Esophagus mucosa (tissue), 1 donor: Measurements from ENCODE around the gene LRRC3. TPM values are rescaled to one million over a fixed set of nuclear protein-coding genes. Genes with fewer than 3 reads are reported as not detected.
"Not testable (repeated sequence)": the region's sequence is repeated elsewhere in the genome, so short reads cannot be mapped to it uniquely, and the experiment has no call there.

Source experiments
- ATAC-seq: fragments of 200-7000 bp; cut with Tn5 transposase; one replicate; pipeline ENCODE4 v1.9.1; 2020
- total RNA-seq: library from RNA; stranded (reverse); gene quantifications from one replicate; pipeline ENCODE4 v1.2.4, GENCODE V29; 2023
- donor health status: DM: yes; HTN: yes; CAD: no.

The LRRC3 gene
- total RNA-seq, result 0.72 TPM

- ATAC-seq, result peak; percentile 79
Measured at GRCh38 chr21:44454747-44455523, at the start of gene LRRC3. Gene LRRC3 (plus strand): TSS chr21:44455510. CDS start chr21:44456645, 1,135 bp downstream.

DNA sequence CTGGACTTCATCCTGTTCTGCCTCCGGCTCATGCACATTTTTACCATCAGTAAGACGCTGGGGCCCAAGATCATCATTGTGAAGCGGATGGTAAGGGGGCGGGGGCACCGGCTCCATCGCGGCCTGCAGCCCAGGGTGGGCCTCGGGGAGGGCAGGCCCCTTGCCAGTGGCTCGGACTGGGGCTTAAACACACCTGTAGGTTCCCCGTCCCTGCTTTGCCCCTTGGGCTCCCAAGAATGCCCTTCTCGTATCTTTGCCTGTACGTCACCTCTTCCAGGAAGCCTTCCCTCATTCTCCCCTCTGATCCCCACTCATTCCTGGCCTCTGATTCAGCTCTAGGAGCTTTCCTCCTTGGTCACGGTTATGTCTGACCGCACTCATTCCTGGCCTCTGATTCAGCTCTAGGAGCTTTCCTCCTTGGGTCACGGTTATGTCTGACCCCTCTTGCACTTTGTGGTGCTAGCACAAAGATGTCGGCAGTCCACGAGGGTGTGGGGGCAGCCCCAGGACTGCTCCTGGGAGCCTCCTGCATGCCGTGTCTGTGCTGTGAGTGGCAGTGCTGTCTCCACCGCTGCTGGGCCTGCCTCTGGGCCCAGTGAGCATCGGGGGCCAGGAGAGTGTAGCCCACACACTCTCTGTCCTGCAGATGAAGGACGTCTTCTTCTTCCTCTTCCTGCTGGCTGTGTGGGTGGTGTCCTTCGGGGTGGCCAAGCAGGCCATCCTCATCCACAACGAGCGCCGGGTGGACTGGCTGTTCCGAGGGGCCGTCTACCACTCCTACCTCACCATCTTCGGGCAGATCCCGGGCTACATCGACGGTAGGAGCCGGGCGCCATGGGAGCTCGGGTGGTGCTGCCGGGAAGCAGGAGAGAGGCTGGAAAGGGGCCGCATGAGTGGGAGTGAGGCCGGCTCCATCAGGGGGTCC is 49.1 kb upstream of the LRRC3 start:
- ATAC-seq, result no peak

GRCh38 chr21:44406953-44407352 is 48.4 kb upstream of the LRRC3 start:
- ATAC-seq, result no peak

DNA sequence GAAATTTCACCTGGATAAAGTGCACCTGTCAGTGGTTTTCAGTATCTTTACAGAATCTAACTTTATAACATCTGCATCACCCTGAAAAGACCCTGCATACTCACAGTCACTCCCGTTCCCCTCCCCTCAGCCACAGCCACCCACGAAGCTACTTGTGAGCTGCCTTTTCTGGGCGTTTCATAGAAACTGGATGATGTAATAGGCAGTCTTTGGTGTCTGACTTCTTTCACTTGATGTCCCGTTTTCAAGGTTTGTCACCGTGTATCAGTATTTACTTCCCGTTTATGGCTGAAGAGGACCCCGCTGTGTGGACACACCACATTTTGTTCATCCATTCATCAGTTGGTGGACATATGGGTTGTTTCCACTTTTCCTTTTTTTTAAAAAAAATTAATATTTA is 47.8 kb upstream of the LRRC3 start:
- ATAC-seq, result no peak

GRCh38 chr21:44408226-44408625 is 47.1 kb upstream of the LRRC3 start:
- no peak for ATAC-seq

DNA sequence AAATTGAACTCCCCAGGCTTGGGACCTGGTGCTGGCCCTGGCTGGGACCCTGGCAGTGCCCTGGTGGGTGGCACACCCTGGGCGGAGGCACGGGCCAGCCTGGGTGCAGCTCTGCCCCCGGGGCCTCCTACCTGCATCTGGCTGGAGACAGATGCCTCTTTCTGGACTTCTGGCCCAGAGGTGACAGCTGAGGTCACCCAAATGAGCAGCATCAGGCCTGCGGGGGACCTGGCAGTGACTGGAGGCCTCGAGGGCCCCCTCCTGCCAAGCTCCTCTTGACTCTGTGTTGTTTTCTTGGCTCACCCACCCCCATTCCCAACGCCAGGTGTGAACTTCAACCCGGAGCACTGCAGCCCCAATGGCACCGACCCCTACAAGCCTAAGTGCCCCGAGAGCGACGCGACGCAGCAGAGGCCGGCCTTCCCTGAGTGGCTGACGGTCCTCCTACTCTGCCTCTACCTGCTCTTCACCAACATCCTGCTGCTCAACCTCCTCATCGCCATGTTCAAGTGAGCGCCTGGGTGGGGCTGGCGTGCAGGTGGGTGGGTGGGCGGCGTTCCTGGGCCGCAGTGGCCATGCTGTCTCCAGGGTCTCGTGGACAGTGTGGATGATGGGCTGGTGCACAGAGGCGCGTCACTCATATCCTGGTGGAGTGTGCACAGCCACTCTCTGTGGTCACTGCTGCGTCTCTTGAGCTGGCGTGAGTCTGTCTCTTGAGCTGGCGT is 41.6 kb upstream of the LRRC3 start:
- ATAC-seq, result no peak

DNA sequence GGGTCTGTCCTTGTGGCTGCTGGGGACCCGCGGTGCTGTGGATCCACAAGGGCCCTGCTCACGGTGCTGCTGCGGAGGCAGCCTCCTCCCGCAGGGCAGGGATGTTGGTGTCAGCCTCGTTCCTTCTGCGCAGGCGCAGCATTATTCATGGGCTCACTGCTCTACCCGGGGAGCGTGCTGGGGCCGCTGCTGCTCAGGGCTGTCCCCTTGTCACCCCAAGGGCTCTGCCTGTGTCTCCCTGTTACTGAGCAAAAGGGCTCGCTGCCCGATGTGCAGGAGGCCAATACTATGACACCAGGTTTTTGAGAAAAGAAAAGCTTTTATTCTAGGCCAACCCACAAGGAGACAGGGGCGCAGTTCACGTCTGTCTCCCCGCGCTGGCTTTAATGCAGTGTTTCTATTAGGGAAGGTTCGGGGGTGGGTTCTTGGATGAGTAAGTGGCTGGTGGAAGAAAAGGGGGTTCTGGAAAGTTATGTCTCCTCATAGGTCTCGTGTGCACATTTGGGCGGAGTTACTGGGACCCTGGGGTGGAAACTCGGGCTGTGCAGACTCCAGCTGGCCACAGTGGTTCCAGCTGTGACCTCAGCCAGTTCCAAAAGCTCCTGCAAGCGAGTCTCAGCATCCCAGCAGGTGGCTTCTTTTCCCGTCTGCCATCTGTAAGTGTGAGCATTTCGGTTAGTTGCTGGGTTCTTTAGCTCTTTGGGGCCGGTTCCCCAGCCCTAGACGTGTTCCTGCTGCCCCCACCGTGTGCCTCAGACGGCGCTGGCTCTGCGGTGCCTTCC is 40.8 kb upstream of the LRRC3 start:
- ATAC-seq, result no peak

GRCh38 chr21:44415073-44416025 is 40.0 kb upstream of the LRRC3 start:
- ATAC-seq, result no peak

- no peak for ATAC-seq
Measured at GRCh38 chr21:44416193-44416592, 39.1 kb upstream of the LRRC3 start.

GRCh38 chr21:44417621-44418107 is 37.6 kb upstream of the LRRC3 start:
- ATAC-seq, result not testable (repeated sequence)

- ATAC-seq, result no peak
Measured at GRCh38 chr21:44418108-44418875, 37.0 kb upstream of the LRRC3 start.

- no peak for ATAC-seq
Measured at GRCh38 chr21:44418876-44419230, 36.5 kb upstream of the LRRC3 start.

GRCh38 chr21:44419679-44420078 is 35.6 kb upstream of the LRRC3 start:
- ATAC-seq, result no peak

- ATAC-seq, result no peak
Measured at GRCh38 chr21:44420416-44421205, 34.7 kb upstream of the LRRC3 start.

- ATAC-seq, result no peak
Measured at GRCh38 chr21:44421901-44422840, 33.1 kb upstream of the LRRC3 start.

GRCh38 chr21:44423312-44423821 is 31.9 kb upstream of the LRRC3 start:
- ATAC-seq, result no peak

DNA sequence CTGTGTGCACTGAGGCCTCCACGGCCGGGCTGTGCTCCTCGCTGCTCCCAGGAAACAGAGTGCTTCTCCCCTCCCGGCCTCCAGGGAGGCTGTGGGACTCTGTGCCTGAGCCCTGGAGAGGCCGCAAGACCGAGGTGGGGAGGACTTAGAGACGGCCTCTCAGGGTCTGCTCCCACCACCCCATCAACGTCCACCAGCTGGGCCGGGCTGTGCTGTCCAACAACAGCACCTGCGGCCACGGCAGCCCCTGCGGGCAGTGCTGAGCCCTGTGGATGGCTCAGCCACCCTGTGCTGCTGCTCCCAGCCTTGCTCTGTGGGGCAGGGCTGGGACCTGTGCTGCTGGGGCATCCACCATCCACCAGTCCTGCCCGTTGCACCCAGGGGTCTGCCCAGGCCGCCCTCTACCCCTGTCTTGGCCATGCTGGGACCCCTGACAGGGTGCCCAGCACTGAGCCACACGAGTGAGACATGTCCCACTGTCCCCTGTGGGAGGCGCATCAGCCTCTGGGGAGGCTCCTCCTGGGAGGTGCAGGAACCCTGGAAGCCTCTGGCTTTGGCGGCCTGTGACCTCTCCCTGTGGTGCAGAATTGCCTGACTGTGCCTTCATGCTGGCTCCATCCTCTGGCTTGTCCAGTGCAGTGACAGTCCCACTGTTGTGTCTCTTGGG is 31.2 kb upstream of the LRRC3 start:
- no peak for ATAC-seq
